ENCODE data around the gene PAH.

Gene PAH

GRCh38 chr12:102917026-102917787 is at the start of gene PAH:
PAH (minus strand) TSS chr12:102917244; CDS start chr12:102917130, 114 bp downstream.
- no peak for DNase-seq (ENCODE audit: low read depth)

GRCh38 chr12:102966200-102966863 is 49.3 kb upstream of the PAH start:
- no peak for DNase-seq (ENCODE audit: low read depth)

- no peak for DNase-seq (ENCODE audit: low read depth)
Observed at GRCh38 chr12:102965281-102966155, 48.5 kb upstream of the PAH start.

GRCh38 chr12:102964872-102965271 is 47.8 kb upstream of the PAH start:
- DNase-seq (ENCODE audit: low read depth) = no peak

DNA sequence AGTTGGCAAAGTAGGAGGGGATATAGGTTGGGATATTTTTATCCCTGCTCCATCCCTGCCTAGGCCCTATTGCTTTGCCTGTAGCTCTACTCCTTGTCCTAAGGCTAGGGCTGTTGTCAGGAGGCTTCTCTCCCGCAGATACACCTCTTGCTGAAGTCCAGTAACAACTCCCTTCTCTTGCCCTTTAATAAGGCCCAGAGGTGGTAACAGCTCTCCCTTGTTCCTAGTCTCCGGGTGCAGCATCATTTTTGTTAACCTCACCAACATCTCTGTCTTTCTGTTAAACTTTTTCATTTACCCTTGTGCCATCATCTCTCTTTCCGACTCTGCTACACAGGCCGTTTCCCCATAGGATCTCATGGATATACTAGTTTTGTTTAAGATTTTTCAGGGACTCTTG is 46.8 kb upstream of the PAH start:
- no peak for DNase-seq (ENCODE audit: low read depth)

- DNase-seq (ENCODE audit: low read depth) = no peak
Observed at GRCh38 chr12:102962986-102963385, 45.9 kb upstream of the PAH start.

DNA sequence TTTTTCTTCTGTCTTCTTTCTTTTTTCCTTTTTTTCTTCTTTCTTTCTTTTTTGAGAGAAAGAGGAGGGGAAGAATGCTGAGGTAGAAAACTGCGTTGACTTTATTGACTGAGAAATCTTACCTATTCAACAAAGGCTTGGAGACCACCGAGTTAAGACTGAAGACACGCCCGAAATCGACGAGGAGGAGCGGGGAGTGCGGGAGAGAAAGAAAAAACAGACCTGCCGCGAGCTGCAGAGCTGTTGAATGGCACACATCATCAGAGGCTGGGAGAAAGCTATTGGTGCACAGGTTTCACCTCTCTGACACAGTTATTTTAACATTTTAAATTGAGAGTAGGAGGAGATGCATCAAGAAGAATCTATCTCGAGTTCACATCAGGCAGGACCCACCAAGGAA is 45.5 kb upstream of the PAH start:
- no peak for DNase-seq (ENCODE audit: low read depth)

- no peak for DNase-seq (ENCODE audit: low read depth)
Observed at GRCh38 chr12:102961466-102961855, 44.4 kb upstream of the PAH start.

DNA sequence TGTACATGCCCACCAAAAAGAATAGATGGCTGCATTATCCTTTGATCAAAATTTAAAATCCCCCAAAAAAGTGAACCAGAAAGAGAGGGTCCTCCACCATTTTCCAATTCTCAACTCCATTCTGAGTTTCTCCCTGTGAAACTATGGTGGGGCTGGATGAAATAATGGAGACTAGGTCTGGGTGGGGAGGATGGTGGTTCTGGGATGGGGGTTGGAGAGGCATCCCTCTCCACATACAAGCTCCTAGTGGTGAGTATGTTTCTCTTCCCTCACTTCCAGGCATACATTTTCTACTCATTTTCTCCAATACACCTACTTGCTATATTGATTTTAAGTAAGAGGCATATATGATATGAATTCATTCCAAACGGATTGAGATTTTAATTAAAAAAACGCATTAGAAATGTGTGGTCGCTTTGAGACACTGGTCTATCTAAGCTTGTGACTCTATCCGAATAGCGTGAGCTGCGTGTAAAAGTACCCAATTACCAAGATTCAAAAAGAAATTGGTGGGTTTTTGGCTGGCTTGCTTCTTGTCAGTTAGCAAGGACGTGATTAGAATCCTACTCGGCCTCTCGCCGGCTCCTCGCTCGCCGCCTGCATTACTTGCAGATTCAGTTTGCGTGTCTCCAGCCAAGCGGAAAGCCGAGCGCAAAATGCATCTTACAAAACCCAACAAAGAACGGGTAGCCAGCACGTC is 43.9 kb upstream of the PAH start:
- DNase-seq (ENCODE audit: low read depth) = no peak

DNA sequence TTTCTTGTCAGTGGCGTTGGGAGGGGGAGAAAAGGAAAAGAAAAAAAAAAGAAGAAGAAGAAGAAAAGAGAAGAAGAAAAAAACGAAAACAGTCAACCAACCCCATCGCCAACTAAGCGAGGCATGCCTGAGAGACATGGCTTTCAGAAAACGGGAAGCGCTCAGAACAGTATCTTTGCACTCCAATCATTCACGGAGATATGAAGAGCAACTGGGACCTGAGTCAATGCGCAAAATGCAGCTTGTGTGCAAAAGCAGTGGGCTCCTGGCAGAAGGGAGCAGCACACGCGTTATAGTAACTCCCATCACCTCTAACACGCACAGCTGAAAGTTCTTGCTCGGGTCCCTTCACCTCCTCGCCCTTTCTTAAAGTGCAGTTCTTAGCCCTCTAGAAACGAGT is 42.3 kb upstream of the PAH start:
- DNase-seq (ENCODE audit: low read depth) = no peak

GRCh38 chr12:102958830-102959176 is 41.8 kb upstream of the PAH start:
- DNase-seq (ENCODE audit: low read depth) = no peak

GRCh38 chr12:102958073-102958829 is 41.2 kb upstream of the PAH start:
- no peak for DNase-seq (ENCODE audit: low read depth)

GRCh38 chr12:102957339-102958050 is 40.5 kb upstream of the PAH start, which contains the start of gene ASCL1:
ASCL1 (plus strand) TSS chr12:102957674; CDS start chr12:102958245, 571 bp downstream.
- no peak for DNase-seq (ENCODE audit: low read depth)

- DNase-seq (ENCODE audit: low read depth) = no peak
Observed at GRCh38 chr12:102956738-102957327, 39.8 kb upstream of the PAH start.

GRCh38 chr12:102955926-102956737 is 39.1 kb upstream of the PAH start:
- DNase-seq (ENCODE audit: low read depth) = no peak

DNA sequence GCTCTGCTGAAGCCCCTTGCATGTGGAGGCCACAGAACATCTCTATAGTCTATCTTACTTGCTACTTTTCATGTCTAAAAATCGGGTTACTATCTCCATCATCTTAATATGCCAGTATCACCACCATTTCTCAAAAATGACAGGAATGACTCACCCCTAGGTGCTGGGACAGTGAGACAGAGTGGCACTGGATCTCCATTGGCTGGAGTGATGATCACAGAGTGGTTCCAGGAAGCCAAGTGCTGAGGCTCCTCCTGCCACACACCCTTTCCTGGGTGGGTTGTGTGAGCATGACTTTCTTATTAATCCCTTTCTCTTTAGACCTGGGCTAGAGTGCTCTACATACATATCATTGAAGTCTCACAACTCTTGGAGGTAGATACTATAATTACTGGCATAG is 37.1 kb upstream of the PAH start:
- no peak for DNase-seq (ENCODE audit: low read depth)

DNA sequence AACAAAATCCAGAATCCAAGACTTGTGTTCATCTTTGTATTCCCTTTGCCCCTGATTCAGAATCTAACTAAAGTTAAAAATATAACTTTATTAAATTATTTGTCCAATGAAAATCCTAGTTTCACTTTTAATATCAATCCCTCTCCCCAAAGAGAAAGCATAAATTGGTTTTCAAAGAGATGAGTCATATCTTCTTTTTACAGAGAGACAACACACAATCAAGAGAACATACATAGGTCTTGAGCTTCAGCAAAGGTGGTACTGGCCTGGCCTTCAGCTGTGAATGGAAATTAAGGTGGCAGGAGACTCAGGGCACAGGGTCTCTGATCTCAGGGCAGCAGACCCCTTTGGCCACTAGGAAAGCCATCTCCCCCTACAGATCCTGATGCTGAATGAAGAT is 36.2 kb upstream of the PAH start:
- no peak for DNase-seq (ENCODE audit: low read depth)

- DNase-seq (ENCODE audit: low read depth) = no peak
Observed at GRCh38 chr12:102951841-102952240, 34.8 kb upstream of the PAH start.

DNA sequence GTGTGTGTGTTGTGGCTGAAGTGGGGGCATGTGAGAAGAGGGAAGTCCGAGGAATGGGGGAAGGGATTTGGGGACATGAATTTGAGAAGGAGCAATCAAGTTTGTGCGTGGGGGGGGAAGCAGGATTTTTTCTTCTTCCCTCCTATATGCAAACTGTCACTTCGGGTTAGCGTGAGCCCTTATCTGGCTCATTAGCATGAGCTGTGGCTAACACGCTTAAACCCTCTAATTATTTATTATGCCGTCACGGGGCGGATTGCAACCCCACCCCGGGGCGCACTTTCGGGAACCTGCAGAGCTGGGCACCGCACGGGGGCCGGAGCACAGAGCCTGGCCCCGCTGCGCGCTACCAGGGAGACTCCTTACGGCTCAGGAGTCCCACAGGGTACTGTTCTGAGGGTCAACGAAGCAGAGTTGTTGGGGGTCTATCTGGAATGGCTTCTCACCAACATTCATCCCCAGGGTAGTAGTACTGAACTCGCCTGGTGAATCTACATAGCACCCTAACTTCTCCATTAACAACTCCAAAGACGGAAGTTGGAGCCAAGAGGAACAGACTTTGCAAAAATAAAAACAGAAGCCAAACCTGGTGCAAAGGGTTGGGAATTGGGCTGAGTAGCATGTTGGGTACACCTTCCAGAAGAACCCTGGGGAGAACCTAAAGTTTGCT is 34.0 kb upstream of the PAH start:
- no peak for DNase-seq (ENCODE audit: low read depth)
